Caco-2 (cell line): ENCODE measurements around the gene ZNF771. TPM values are rescaled to one million over a fixed set of nuclear protein-coding genes. Genes with fewer than 3 reads are reported as not detected.

Experiments
- BruUV-seq: library from RNA; stranded (reverse); fragments of 400-500 nt; replicated peaks from 2 replicates; lab custom pipeline; 2021; lab: Mats Ljungman, UMichigan
- CTCF ChIA-PET: fragments of 300-600 bp; sonication (Branson Sonifier 250); formaldehyde crosslinking; loops from one replicate; lab custom pipeline; 2022; ENCODE audit warnings: antibody characterized with exemption; lab: Charles Lee
- POLR2A ChIA-PET: fragments of 300-600 bp; sonication (Branson Sonifier 250); formaldehyde crosslinking; loops from one replicate; lab custom pipeline; 2022; ENCODE audit warnings: antibody characterized with exemption; lab: Charles Lee
- DNase-seq, 2 experiments: peaks; one replicate each; pipeline versions ENCODE4 v3.0.0 to v3.0.0-alpha.2; 2020 to 2022
- H3K27me3 ChIP-seq: replicated peaks from 2 replicates; pipeline ENCODE4 v1.6.0; 2011; ENCODE audit warnings: low read length; ENCODE audit not compliant: control insufficient read depth, insufficient read depth
- H3K36me3 ChIP-seq: 2 replicates; pipeline ENCODE4 v1.5.1; 2011; ENCODE audit warnings: low read length; ENCODE audit not compliant: control insufficient read depth, insufficient read depth
- H3K4me1 ChIP-seq: fragments of 250-450 bp; sonication (Bioruptor Pico); 2 replicates; pipeline ENCODE4 v1.5.1; 2020; ENCODE audit warnings: mild to moderate bottlenecking
- H3K4me3 ChIP-seq: 2 replicates; pipeline ENCODE4 v1.5.1; 2011; ENCODE audit warnings: low read depth, mild to moderate bottlenecking, control low read depth, low read length
- H3K9me3 ChIP-seq: fragments of 250-450 bp; sonication (Bioruptor Pico); 2 replicates; pipeline ENCODE4 v1.5.1; 2020; ENCODE audit warnings: mild to moderate bottlenecking, moderate library complexity
- H3K27ac Mint-ChIP-seq: one replicate; pipeline ENCODE4 v1.8.0; 2022; ENCODE audit warnings: mixed read lengths; ENCODE audit not compliant: unreplicated experiment
- H3K27me3 Mint-ChIP-seq: one replicate; pipeline ENCODE4 v1.8.0; 2022; ENCODE audit warnings: mixed read lengths; ENCODE audit not compliant: insufficient read depth, unreplicated experiment
- H3K36me3 Mint-ChIP-seq: one replicate; pipeline ENCODE4 v1.8.0; 2022; ENCODE audit warnings: mild to moderate bottlenecking, mixed read lengths; ENCODE audit not compliant: insufficient read depth, unreplicated experiment
- H3K4me1 Mint-ChIP-seq: one replicate; pipeline ENCODE4 v1.8.0; 2022; ENCODE audit warnings: low read depth, mixed read lengths; ENCODE audit not compliant: unreplicated experiment
- H3K4me3 Mint-ChIP-seq: one replicate; pipeline ENCODE4 v1.8.0; 2022; ENCODE audit warnings: mild to moderate bottlenecking, moderate library complexity, mixed read lengths; ENCODE audit not compliant: unreplicated experiment
- H3K9me3 Mint-ChIP-seq: one replicate; pipeline ENCODE4 v1.8.0; 2022; ENCODE audit warnings: mixed read lengths; ENCODE audit not compliant: unreplicated experiment
- intact Hi-C: fragments of 100-400 bp; cut with micrococcal nuclease; formaldehyde crosslinking; loops from one replicate; pipeline ENCODE4 v1.10.0; 2022; ENCODE audit not compliant: unreplicated experiment
- total RNA-seq: library from RNA; stranded (reverse); gene quantifications from 2 replicates; pipeline ENCODE4 v1.2.3, GENCODE V29; 2022
- TF ChIP-seq, protein P1 (sequence below), 2 experiments: fragments of 200-600 bp in 1 of 2; IDR thresholded peaks; 1 replicate in 1 of 2; 2 replicates in 1 of 2; pipeline versions ENCODE4 v1.5.1 to v1.8.0; 2011 to 2022; ENCODE audit warnings: antibody characterized with exemption in 1 of 2, control low read depth in 1 of 2, inconsistent platforms in 1 of 2, low read depth in 1 of 2, low read length in 1 of 2, mild to moderate bottlenecking in 1 of 2, moderate library complexity in 1 of 2; ENCODE audit not compliant: insufficient read depth in 1 of 2, severe bottlenecking in 1 of 2, unreplicated experiment in 1 of 2

ZNF771 gene
- total RNA-seq, 1 experiment from 2014 or later = 5.8 TPM

DNA sequence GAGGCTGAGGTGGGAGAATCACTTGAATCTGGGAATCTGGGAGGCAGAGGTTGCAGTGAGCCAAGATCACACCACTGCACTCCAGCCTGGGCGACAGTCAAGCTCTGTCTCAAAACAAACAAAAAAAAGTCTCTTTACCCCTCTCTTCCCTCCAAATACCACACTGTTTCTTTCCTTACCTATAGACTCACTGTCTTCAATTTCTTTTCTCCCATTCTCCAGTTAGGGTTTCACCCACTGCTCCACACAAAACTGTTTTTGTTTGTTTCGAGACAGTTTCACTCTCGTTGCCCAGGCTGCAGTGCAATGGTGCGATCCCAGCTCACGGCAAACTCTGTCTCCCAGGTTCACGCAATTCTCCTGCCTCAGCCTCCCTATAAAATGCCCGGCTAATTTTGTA is 46.2 kb upstream of the ZNF771 start:
- H3K36me3 Mint-ChIP-seq = peaks cover 58% of the 10 kb centered on the region

DNA sequence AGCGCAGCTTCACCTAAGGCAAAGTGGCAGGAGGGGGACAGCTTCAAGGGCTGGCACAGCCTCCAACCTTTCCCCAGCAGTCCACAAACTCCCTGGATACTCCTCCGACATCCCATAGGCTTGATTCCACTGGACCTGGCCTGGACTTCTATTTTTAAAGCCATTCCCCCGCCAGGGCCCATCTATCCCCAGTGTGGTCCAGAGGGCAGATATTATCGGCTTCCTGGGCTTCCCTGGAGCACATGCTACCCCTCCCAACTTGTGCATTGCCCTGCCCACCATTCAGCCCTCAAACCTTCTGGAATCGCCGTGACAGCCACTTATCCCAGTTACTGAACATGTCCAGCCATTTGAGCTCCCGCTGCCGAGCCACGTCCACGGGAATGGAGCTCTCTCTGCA is 42.2 kb upstream of the ZNF771 start:
- CTCF ChIA-PET = interaction anchor here (0.6 kb wide), 2 partner anchors 241 to 434 kb away, joined by 3 to 4 read pairs; no protein-coding TSS in a partner anchor
- no peak for DNase-seq
- no peaks in the 10 kb centered on the region for H3K27me3 ChIP-seq
- peaks cover 12% of the 10 kb centered on the region for H3K4me1 ChIP-seq
- Mint-ChIP-seq H3K27ac (no peak overlapping the region), H3K27me3 (no peaks in the 10 kb centered on the region), H3K4me3 (no peak overlapping the region), H3K9me3 (no peaks in the 10 kb centered on the region), H3K4me1 (peaks cover 34% of the 10 kb centered on the region), H3K36me3 (peaks cover 57% of the 10 kb centered on the region)
- TF ChIP-seq, protein P1, sequence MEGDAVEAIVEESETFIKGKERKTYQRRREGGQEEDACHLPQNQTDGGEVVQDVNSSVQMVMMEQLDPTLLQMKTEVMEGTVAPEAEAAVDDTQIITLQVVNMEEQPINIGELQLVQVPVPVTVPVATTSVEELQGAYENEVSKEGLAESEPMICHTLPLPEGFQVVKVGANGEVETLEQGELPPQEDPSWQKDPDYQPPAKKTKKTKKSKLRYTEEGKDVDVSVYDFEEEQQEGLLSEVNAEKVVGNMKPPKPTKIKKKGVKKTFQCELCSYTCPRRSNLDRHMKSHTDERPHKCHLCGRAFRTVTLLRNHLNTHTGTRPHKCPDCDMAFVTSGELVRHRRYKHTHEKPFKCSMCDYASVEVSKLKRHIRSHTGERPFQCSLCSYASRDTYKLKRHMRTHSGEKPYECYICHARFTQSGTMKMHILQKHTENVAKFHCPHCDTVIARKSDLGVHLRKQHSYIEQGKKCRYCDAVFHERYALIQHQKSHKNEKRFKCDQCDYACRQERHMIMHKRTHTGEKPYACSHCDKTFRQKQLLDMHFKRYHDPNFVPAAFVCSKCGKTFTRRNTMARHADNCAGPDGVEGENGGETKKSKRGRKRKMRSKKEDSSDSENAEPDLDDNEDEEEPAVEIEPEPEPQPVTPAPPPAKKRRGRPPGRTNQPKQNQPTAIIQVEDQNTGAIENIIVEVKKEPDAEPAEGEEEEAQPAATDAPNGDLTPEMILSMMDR (IDR thresholded peaks at IDR 0.05; ENCODE audit: insufficient read depth in 1 of 2, low read depth in 1 of 2, low read length in 1 of 2, severe bottlenecking in 1 of 2, unreplicated experiment in 1 of 2) = no peak
- no peaks in the 10 kb centered on the region for H3K9me3 ChIP-seq
- intact Hi-C loops = no loop called here
- POLR2A ChIA-PET = no interaction called here
- H3K36me3 ChIP-seq = no peaks in the 10 kb centered on the region
- BruUV-seq = no TSS peak
- no peak overlapping the region for H3K4me3 ChIP-seq

More for the DNA sequence above, 46.2 kb upstream of the ZNF771 start:
- Mint-ChIP-seq H3K4me3 (no peak overlapping the region), H3K27me3 (no peaks in the 10 kb centered on the region), H3K9me3 (no peaks in the 10 kb centered on the region), H3K4me1 (peaks cover 31% of the 10 kb centered on the region), H3K27ac (peak overlapping the region; percentile 41)
- H3K9me3 ChIP-seq = no peaks in the 10 kb centered on the region
- POLR2A ChIA-PET = no interaction called here
- no peak overlapping the region for H3K4me3 ChIP-seq
- TF ChIP-seq, protein P1 (IDR thresholded peaks at IDR 0.05; ENCODE audit: insufficient read depth in 1 of 2, low read depth in 1 of 2, low read length in 1 of 2, severe bottlenecking in 1 of 2, unreplicated experiment in 1 of 2) = no peak
- CTCF ChIA-PET = no interaction called here
- intact Hi-C loops = no loop called here
- no peak for DNase-seq
- no peaks in the 10 kb centered on the region for H3K27me3 ChIP-seq
- H3K4me1 ChIP-seq = peaks cover 4% of the 10 kb centered on the region; the same call in 1 of the 2 replicates
- H3K36me3 ChIP-seq = peaks cover 1% of the 10 kb centered on the region
- no TSS peak for BruUV-seq

DNA sequence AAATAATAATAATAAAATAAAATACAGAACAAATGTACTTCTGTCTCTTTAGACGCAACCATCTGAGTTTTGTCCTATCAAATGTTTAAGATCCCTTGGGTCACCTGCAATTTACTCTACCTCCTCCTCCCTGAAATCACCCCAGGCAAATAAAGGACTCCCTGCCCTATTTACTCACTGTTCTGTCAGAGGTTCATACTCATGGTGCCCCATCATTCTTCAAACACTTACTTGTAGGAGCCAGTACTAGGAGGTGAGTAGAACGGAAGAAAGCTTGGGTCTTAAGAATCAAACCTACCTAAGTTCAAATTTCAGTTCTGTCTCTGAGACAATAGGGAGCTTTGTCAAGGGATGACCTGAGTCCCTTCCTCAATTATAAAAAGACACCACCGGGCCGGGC is 40.9 kb upstream of the ZNF771 start:
- POLR2A ChIA-PET = no interaction called here
- Histone ChIP-seq H3K27me3 (no peaks in the 10 kb centered on the region), H3K4me1 (peaks cover 15% of the 10 kb centered on the region), H3K36me3 (no peaks in the 10 kb centered on the region), H3K4me3 (no peak overlapping the region), H3K9me3 (no peaks in the 10 kb centered on the region)
- Mint-ChIP-seq H3K4me1 (peaks cover 27% of the 10 kb centered on the region), H3K27ac (no peak overlapping the region), H3K36me3 (peaks cover 56% of the 10 kb centered on the region), H3K27me3 (no peaks in the 10 kb centered on the region), H3K4me3 (no peak overlapping the region), H3K9me3 (no peaks in the 10 kb centered on the region)
- no TSS peak for BruUV-seq
- CTCF ChIA-PET = no interaction called here
- intact Hi-C loops = no loop called here
- DNase-seq = no peak
- TF ChIP-seq, protein P1 (IDR thresholded peaks at IDR 0.05; ENCODE audit: insufficient read depth in 1 of 2, low read depth in 1 of 2, low read length in 1 of 2, severe bottlenecking in 1 of 2, unreplicated experiment in 1 of 2) = no peak
